T-helper 17 cell (primary cell): ENCODE results near the gene SEMA3B. TPM values are rescaled to one million over a fixed set of nuclear protein-coding genes. Genes with fewer than 3 reads are reported as not detected.
A peak's percentile ranks its signal among the peaks of the same experiment; 100 is the strongest.
"Not testable (repeated sequence)": the region's sequence is repeated elsewhere in the genome, so short reads cannot be mapped to it uniquely, and the experiment has no call there.

Source experiments
- ATAC-seq: fragments of 150-1000 bp; cut with Tn5 transposase; 2 replicates; pipeline ENCODE4 v1.10.0; 2021; ENCODE audit warnings: mild to moderate bottlenecking, moderate library complexity
- DNase-seq, 3 donors: peaks; one replicate each; pipeline versions ENCODE4 v3.0.0 to v3.0.0-alpha.2; 2020 to 2021
- H3K9me3 ChIP-seq: one replicate; pipeline ENCODE4 v1.7.0; 2013; ENCODE audit warnings: low read length, mild to moderate bottlenecking; ENCODE audit not compliant: control insufficient read depth, poor library complexity, severe bottlenecking
- H3K27ac Mint-ChIP-seq: one replicate; pipeline ENCODE4 v1.8.0; 2022; ENCODE audit warnings: mild to moderate bottlenecking, moderate library complexity, mixed read lengths
- H3K27me3 Mint-ChIP-seq: one replicate; pipeline ENCODE4 v1.8.0; 2022; ENCODE audit warnings: mixed read lengths
- H3K36me3 Mint-ChIP-seq: one replicate; pipeline ENCODE4 v1.8.0; 2022; ENCODE audit warnings: low read depth, mixed read lengths
- H3K4me1 Mint-ChIP-seq: one replicate; pipeline ENCODE4 v1.8.0; 2022; ENCODE audit warnings: mild to moderate bottlenecking, mixed read lengths
- H3K4me3 Mint-ChIP-seq: one replicate; pipeline ENCODE4 v1.8.0; 2022; ENCODE audit warnings: mild to moderate bottlenecking, moderate library complexity, mixed read lengths
- total RNA-seq, 4 donors: library from RNA in 2 of 4; stranded (reverse) in 2 of 4; gene quantifications; one replicate each; pipeline ENCODE4 v1.2.3 and lab custom pipeline; 2022 to 2026

The SEMA3B gene
- total RNA-seq, 2 donors from 2014 or later = 1.7 to 1.8 TPM

GRCh38 chr3:50256978-50257890 is 11.7 kb upstream of the SEMA3B start:
- Mint-ChIP-seq H3K4me3 (no peak overlapping the region), H3K27ac (peak overlapping the region; percentile 45), H3K4me1 (peaks cover 7% of the 10 kb centered on the region), H3K36me3 (no peaks in the 10 kb centered on the region), H3K27me3 (no peaks in the 10 kb centered on the region)
- DNase-seq (no peak), ATAC-seq (no peak)
- H3K9me3 ChIP-seq = no peaks in the 10 kb centered on the region

- Mint-ChIP-seq H3K27ac (peak overlapping the region; percentile 9), H3K36me3 (no peaks in the 10 kb centered on the region), H3K4me3 (no peak overlapping the region), H3K27me3 (no peaks in the 10 kb centered on the region), H3K4me1 (peaks cover 7% of the 10 kb centered on the region)
- DNase-seq (no peak), ATAC-seq (no peak)
- H3K9me3 ChIP-seq = no peaks in the 10 kb centered on the region
Measured at GRCh38 chr3:50258029-50258680, 10.8 kb upstream of the SEMA3B start.

- H3K9me3 ChIP-seq = no peaks in the 10 kb centered on the region
- no peaks in the 10 kb centered on the region for H3K27me3 Mint-ChIP-seq
- H3K4me3 Mint-ChIP-seq = peak overlapping the region; percentile 82
- ATAC-seq (no peak), DNase-seq (no peak)
- H3K4me1 Mint-ChIP-seq = peaks cover 7% of the 10 kb centered on the region
- H3K27ac Mint-ChIP-seq = peak overlapping the region; percentile 9
- H3K36me3 Mint-ChIP-seq = no peaks in the 10 kb centered on the region
Measured at GRCh38 chr3:50258979-50259378, 10.0 kb upstream of the SEMA3B start.

- no peaks in the 10 kb centered on the region for H3K27me3 Mint-ChIP-seq
- H3K36me3 Mint-ChIP-seq = no peaks in the 10 kb centered on the region
- peak; percentile 17 for ATAC-seq
- peaks cover 7% of the 10 kb centered on the region for H3K4me1 Mint-ChIP-seq
- no peaks in the 10 kb centered on the region for H3K9me3 ChIP-seq
- DNase-seq = no peak
- peak overlapping the region; percentile 9 for H3K27ac Mint-ChIP-seq
- H3K4me3 Mint-ChIP-seq = peak overlapping the region; percentile 82
Measured at GRCh38 chr3:50259432-50260026, 9.4 kb upstream of the SEMA3B start.

GRCh38 chr3:50260027-50260941 is 8.7 kb upstream of the SEMA3B start:
- no peaks in the 10 kb centered on the region for H3K36me3 Mint-ChIP-seq
- peaks cover 7% of the 10 kb centered on the region for H3K4me1 Mint-ChIP-seq
- no peaks in the 10 kb centered on the region for H3K27me3 Mint-ChIP-seq
- H3K27ac Mint-ChIP-seq = no peak overlapping the region
- ATAC-seq (peak; percentile 96), DNase-seq (peak; percentile 79 to 81 (median 81))
- H3K4me3 Mint-ChIP-seq = peak overlapping the region; percentile 82
- H3K9me3 ChIP-seq = no peaks in the 10 kb centered on the region

- Mint-ChIP-seq H3K4me1 (peaks cover 7% of the 10 kb centered on the region), H3K4me3 (no peak overlapping the region), H3K27ac (no peak overlapping the region), H3K27me3 (no peaks in the 10 kb centered on the region), H3K36me3 (no peaks in the 10 kb centered on the region)
- H3K9me3 ChIP-seq = no peaks in the 10 kb centered on the region
- DNase-seq (no peak), ATAC-seq (no peak)
Measured at GRCh38 chr3:50260942-50261441, 8.0 kb upstream of the SEMA3B start.

GRCh38 chr3:50261505-50261904 is 7.4 kb upstream of the SEMA3B start:
- H3K27ac Mint-ChIP-seq = no peak overlapping the region
- no peaks in the 10 kb centered on the region for H3K27me3 Mint-ChIP-seq
- ATAC-seq = no peak
- H3K4me3 Mint-ChIP-seq = no peak overlapping the region
- H3K9me3 ChIP-seq = no peaks in the 10 kb centered on the region
- peaks cover 7% of the 10 kb centered on the region for H3K4me1 Mint-ChIP-seq
- no peak for DNase-seq
- H3K36me3 Mint-ChIP-seq = no peaks in the 10 kb centered on the region

- H3K27me3 Mint-ChIP-seq, H3K4me3 Mint-ChIP-seq, ATAC-seq, H3K27ac Mint-ChIP-seq, H3K4me1 Mint-ChIP-seq, DNase-seq, H3K36me3 Mint-ChIP-seq, H3K9me3 ChIP-seq: not testable (repeated sequence)
Measured at GRCh38 chr3:50262200-50262599, 6.7 kb upstream of the SEMA3B start.

- H3K27ac Mint-ChIP-seq = peak overlapping the region; percentile 68
- H3K4me3 Mint-ChIP-seq = no peak overlapping the region
- no peaks in the 10 kb centered on the region for H3K36me3 Mint-ChIP-seq
- H3K4me1 Mint-ChIP-seq = peaks cover 7% of the 10 kb centered on the region
- no peak for DNase-seq
- H3K9me3 ChIP-seq = no peaks in the 10 kb centered on the region
- ATAC-seq = no peak
- H3K27me3 Mint-ChIP-seq = no peaks in the 10 kb centered on the region
Measured at GRCh38 chr3:50262778-50263177, 6.2 kb upstream of the SEMA3B start.

- Mint-ChIP-seq H3K27me3 (no peaks in the 10 kb centered on the region), H3K4me3 (no peak overlapping the region), H3K36me3 (no peaks in the 10 kb centered on the region), H3K4me1 (peaks cover 7% of the 10 kb centered on the region), H3K27ac (peak overlapping the region; percentile 68)
- ATAC-seq (no peak), DNase-seq (no peak)
- no peaks in the 10 kb centered on the region for H3K9me3 ChIP-seq
Measured at GRCh38 chr3:50263478-50264382, 5.2 kb upstream of the SEMA3B start.

- Mint-ChIP-seq H3K4me3 (no peak overlapping the region), H3K27me3 (no peaks in the 10 kb centered on the region), H3K27ac (peak overlapping the region; percentile 68), H3K36me3 (no peaks in the 10 kb centered on the region), H3K4me1 (peaks cover 3% of the 10 kb centered on the region)
- ATAC-seq = no peak
- H3K9me3 ChIP-seq = no peaks in the 10 kb centered on the region
- no peak for DNase-seq
Measured at GRCh38 chr3:50264383-50264963, 4.5 kb upstream of the SEMA3B start.
